ENCODE results near the gene NXPE3. TPM values are rescaled to one million over a fixed set of nuclear protein-coding genes. Genes with fewer than 3 reads are reported as not detected.

NXPE3 gene
- total RNA-seq, 3 donors from 2014 or later, result 13.8 to 14.1 (median 13.8) TPM

DNA sequence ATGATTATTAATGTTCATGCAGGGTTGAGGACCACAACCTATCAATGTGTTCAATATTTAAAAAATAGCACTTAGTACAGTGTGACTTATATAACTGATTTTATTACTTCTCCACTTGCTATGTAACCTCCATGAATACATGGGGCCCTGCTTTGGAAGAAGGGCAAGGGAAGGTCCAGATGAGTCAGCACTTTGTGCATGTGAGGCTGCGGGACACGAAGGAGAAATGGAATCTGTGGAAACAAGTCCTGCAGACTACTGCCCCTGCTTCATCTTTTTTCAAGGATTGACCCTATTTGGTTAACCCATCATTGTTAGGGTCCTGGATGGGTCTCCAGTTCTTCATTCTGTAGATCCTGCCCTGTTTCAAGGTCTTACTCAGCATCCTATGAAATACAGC, 1.6 kb downstream of the NXPE3 start:
- DNase-seq (no peak), ATAC-seq (no peak)
- Mint-ChIP-seq H3K4me1 (ENCODE audit: low read depth) (peaks cover 62% of the 10 kb centered on the region), H3K27me3 (ENCODE audit: low read depth) (no peaks in the 10 kb centered on the region), H3K4me3 (peak overlapping the region; percentile 87), H3K9me3 (no peaks in the 10 kb centered on the region), H3K36me3 (ENCODE audit: insufficient read depth) (peaks cover 19% of the 10 kb centered on the region)

- DNase-seq, result no peak
- Mint-ChIP-seq H3K4me1 (ENCODE audit: low read depth) (peaks cover 66% of the 10 kb centered on the region), H3K4me3 (no peak overlapping the region), H3K36me3 (ENCODE audit: insufficient read depth) (peaks cover 19% of the 10 kb centered on the region), H3K9me3 (no peaks in the 10 kb centered on the region), H3K27me3 (ENCODE audit: low read depth) (no peaks in the 10 kb centered on the region)
- no peak for ATAC-seq
Observed at GRCh38 chr3:101781166-101781565, 2.2 kb downstream of the NXPE3 start.

GRCh38 chr3:101784855-101785613, 6.0 kb downstream of the NXPE3 start:
- no peaks in the 10 kb centered on the region for H3K27me3 Mint-ChIP-seq (ENCODE audit: low read depth)
- peaks cover 33% of the 10 kb centered on the region for H3K36me3 Mint-ChIP-seq (ENCODE audit: insufficient read depth)
- H3K4me3 Mint-ChIP-seq, result peak overlapping the region; percentile 60
- DNase-seq (no peak), ATAC-seq (peak; percentile 64 to 78)
- H3K4me1 Mint-ChIP-seq (ENCODE audit: low read depth), result peaks cover 68% of the 10 kb centered on the region
- no peaks in the 10 kb centered on the region for H3K9me3 Mint-ChIP-seq

DNA sequence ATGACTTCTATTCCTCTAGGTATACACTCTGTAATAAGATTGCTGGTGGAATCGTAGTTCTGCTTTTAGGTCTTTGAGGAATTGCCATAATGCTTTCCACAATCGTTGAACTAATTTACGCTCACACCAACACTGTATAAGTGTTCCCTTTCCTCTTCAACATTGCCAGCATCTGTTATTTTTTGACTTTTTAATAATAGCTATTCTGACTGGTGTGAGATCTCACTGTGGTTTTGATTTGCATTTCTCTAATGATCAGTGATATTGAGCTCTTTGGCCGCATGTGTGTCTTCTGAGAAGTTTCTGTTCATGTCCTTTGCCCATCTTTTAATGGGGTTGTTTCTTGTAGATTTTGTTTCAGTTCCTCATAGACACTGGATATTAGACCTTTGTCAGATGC, 12.8 kb downstream of the NXPE3 start:
- no peak for DNase-seq

DNA sequence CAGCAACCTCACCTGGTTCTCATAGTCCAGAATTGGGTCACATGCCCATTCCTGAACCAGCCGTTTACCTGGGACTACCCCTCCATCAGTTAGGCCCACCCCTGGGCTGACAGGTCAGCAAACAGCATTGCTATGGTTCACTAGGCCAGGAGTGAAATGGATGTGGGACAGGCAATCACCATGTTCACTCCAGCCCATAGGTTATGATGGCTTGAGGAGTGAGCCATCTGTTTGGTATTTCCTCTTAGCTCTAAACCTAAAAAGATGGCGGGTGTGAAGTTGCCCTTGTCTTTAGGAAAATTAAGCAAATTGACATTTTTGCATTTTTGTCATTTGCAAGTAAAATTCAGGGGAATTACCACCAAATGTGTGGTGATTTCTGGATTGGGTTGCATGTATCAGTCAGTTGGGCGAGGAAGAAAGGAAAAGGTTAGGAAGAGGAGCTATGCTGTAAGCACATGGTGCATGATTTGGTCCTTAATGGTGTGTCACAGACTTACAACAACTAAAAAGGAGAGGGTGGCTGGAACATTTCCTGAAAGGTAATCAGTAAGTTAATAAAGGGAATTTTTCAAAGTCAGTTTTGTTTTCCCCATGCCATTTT, 17.2 kb downstream of the NXPE3 start:
- no peak for DNase-seq
- Mint-ChIP-seq H3K9me3 (peaks cover 6% of the 10 kb centered on the region), H3K36me3 (ENCODE audit: insufficient read depth) (peaks cover 59% of the 10 kb centered on the region), H3K27me3 (ENCODE audit: low read depth) (no peaks in the 10 kb centered on the region), H3K4me3 (no peak overlapping the region), H3K4me1 (ENCODE audit: low read depth) (peaks cover 52% of the 10 kb centered on the region)
- ATAC-seq, result no peak

More for the DNA sequence above, 12.8 kb downstream of the NXPE3 start:
- Mint-ChIP-seq H3K27me3 (ENCODE audit: low read depth) (no peaks in the 10 kb centered on the region), H3K9me3 (peaks cover 6% of the 10 kb centered on the region), H3K4me3 (no peak overlapping the region), H3K36me3 (ENCODE audit: insufficient read depth) (peaks cover 60% of the 10 kb centered on the region), H3K4me1 (ENCODE audit: low read depth) (peaks cover 62% of the 10 kb centered on the region)
- no peak for ATAC-seq

- H3K4me3 Mint-ChIP-seq, result no peak overlapping the region
- ATAC-seq, result no peak
- peaks cover 30% of the 10 kb centered on the region for H3K4me1 Mint-ChIP-seq (ENCODE audit: low read depth)
Observed at GRCh38 chr3:101801174-101801573, 22.2 kb downstream of the NXPE3 start.

DNA sequence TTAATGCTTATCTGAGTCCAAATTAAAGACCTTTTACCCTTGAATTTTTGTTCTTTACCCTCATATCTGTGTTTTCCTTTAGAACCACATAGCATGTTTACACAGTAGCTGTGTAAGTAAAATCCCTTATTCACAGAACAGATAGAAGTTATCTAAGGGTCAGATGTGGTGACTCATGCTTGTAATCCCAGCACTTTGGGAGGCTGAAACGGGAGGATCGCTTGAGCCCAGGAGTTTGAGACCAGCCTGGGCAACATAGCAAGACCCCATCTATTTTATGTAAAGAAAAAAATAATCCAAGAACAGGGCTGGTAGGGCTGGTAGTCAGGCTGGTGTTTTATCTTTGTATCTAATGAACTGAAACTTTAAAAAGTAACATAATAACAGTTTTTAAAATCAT, 23.2 kb downstream of the NXPE3 start:
- H3K9me3 Mint-ChIP-seq, result no peaks in the 10 kb centered on the region
- peaks cover 22% of the 10 kb centered on the region for H3K4me1 Mint-ChIP-seq (ENCODE audit: low read depth)
- no peak for DNase-seq
- H3K36me3 Mint-ChIP-seq (ENCODE audit: insufficient read depth), result peaks cover 29% of the 10 kb centered on the region
- ATAC-seq, result no peak
- H3K4me3 Mint-ChIP-seq, result no peak overlapping the region
- H3K27me3 Mint-ChIP-seq (ENCODE audit: low read depth), result no peaks in the 10 kb centered on the region

More at GRCh38 chr3:101801174-101801573, 22.2 kb downstream of the NXPE3 start:
- Mint-ChIP-seq H3K36me3 (ENCODE audit: insufficient read depth) (peaks cover 33% of the 10 kb centered on the region), H3K9me3 (no peaks in the 10 kb centered on the region), H3K27me3 (ENCODE audit: low read depth) (no peaks in the 10 kb centered on the region)
- no peak for DNase-seq

- Mint-ChIP-seq H3K36me3 (ENCODE audit: insufficient read depth) (peaks cover 26% of the 10 kb centered on the region), H3K4me3 (no peak overlapping the region), H3K9me3 (no peaks in the 10 kb centered on the region), H3K4me1 (ENCODE audit: low read depth) (peaks cover 26% of the 10 kb centered on the region), H3K27me3 (ENCODE audit: low read depth) (no peaks in the 10 kb centered on the region)
- DNase-seq, result peak; percentile 21
- ATAC-seq, result peak; percentile 98 to 100
Observed at GRCh38 chr3:101803173-101803782, 24.3 kb downstream of the NXPE3 start.

- Mint-ChIP-seq H3K4me1 (ENCODE audit: low read depth) (peaks cover 27% of the 10 kb centered on the region), H3K27me3 (ENCODE audit: low read depth) (no peaks in the 10 kb centered on the region), H3K36me3 (ENCODE audit: insufficient read depth) (peaks cover 24% of the 10 kb centered on the region), H3K9me3 (no peaks in the 10 kb centered on the region), H3K4me3 (no peak overlapping the region)
- ATAC-seq (no peak), DNase-seq (no peak)
Observed at GRCh38 chr3:101803939-101804338, 24.9 kb downstream of the NXPE3 start.

DNA sequence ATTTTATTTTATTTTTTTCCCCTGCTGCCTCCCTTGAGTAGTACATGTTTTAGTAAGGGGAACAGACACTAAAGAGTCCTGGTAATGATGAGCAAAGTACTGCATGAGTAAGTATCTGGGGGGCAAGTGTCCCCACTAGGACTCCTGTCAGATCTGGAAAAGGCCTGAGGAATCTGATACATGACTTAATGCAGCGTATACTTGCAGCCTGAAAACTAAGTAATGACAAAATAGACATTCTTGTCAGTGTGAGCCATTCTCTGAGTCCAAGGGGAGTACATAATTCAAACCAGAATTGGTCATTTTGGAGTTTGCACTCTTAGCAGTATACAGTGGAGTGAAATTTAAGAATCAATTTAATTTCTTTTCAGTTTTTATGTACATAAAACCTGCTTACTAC, 27.5 kb downstream of the NXPE3 start:
- no peaks in the 10 kb centered on the region for H3K9me3 Mint-ChIP-seq
- H3K36me3 Mint-ChIP-seq (ENCODE audit: insufficient read depth), result peaks cover 16% of the 10 kb centered on the region
- H3K4me1 Mint-ChIP-seq (ENCODE audit: low read depth), result peaks cover 41% of the 10 kb centered on the region

DNA sequence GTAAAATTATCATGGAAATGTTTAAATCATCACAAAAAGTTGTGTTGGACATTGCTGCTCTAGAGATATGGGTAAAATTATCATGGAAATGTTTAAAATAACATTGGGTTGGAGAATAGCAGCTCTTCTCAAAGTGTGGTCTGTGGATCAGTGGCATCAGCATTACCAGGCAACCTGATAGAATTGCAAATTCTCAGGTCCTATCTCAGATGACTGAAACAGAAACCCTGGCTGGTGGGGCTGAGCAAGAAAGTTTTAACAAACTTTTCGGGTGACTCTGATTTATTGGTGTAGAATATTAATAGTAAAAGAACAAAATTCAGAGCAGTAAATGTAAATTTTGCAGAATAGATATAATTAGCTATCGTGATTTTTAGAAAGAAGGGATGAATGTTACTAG, 28.9 kb downstream of the NXPE3 start:
- Mint-ChIP-seq H3K9me3 (no peaks in the 10 kb centered on the region), H3K27me3 (ENCODE audit: low read depth) (no peaks in the 10 kb centered on the region), H3K4me1 (ENCODE audit: low read depth) (peaks cover 44% of the 10 kb centered on the region), H3K4me3 (no peak overlapping the region), H3K36me3 (ENCODE audit: insufficient read depth) (peaks cover 10% of the 10 kb centered on the region)
- ATAC-seq (no peak), DNase-seq (no peak)

More for the DNA sequence above, 27.5 kb downstream of the NXPE3 start:
- Mint-ChIP-seq H3K4me3 (no peak overlapping the region), H3K27me3 (ENCODE audit: low read depth) (no peaks in the 10 kb centered on the region)
- DNase-seq, result no peak
- no peak for ATAC-seq

GRCh38 chr3:101809178-101810021, 30.4 kb downstream of the NXPE3 start:
- H3K4me1 Mint-ChIP-seq (ENCODE audit: low read depth), result peaks cover 43% of the 10 kb centered on the region
- peak; percentile 26 for DNase-seq
- peaks cover 9% of the 10 kb centered on the region for H3K36me3 Mint-ChIP-seq (ENCODE audit: insufficient read depth)
- H3K27me3 Mint-ChIP-seq (ENCODE audit: low read depth), result no peaks in the 10 kb centered on the region
- H3K4me3 Mint-ChIP-seq, result no peak overlapping the region
- ATAC-seq, result peak; percentile 48 to 68
- no peaks in the 10 kb centered on the region for H3K9me3 Mint-ChIP-seq

GRCh38 chr3:101810022-101810418, 31.0 kb downstream of the NXPE3 start:
- ATAC-seq, result no peak
- H3K4me3 Mint-ChIP-seq, result no peak overlapping the region
- peaks cover 46% of the 10 kb centered on the region for H3K4me1 Mint-ChIP-seq (ENCODE audit: low read depth)
- DNase-seq, result no peak
- H3K27me3 Mint-ChIP-seq (ENCODE audit: low read depth), result no peaks in the 10 kb centered on the region
- H3K9me3 Mint-ChIP-seq, result no peaks in the 10 kb centered on the region
- H3K36me3 Mint-ChIP-seq (ENCODE audit: insufficient read depth), result peaks cover 5% of the 10 kb centered on the region

DNA sequence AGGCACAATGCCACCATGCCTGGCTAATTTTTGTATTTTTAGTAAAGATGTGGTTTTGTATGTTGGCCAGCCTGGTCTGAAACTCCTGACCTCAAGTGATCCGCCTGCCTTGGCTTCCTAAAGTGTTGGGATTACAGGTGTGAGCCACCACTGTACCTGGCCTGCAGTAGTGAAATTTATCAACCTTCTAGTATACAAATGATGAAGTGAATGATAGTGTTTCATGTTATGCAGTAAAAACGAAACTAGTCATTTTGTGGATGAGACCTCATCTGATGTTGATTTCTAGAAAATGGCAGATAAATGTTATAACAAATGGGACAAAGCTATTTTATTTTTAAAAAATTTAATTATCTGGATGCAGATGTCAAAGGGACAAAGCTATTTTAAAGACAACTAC, 32.9 kb downstream of the NXPE3 start:
- DNase-seq (no peak), ATAC-seq (no peak)
- Mint-ChIP-seq H3K36me3 (ENCODE audit: insufficient read depth) (peaks cover 3% of the 10 kb centered on the region), H3K4me3 (no peak overlapping the region), H3K4me1 (ENCODE audit: low read depth) (peaks cover 52% of the 10 kb centered on the region), H3K27me3 (ENCODE audit: low read depth) (no peaks in the 10 kb centered on the region), H3K9me3 (no peaks in the 10 kb centered on the region)

Data from activated T-cell treated with anti-CD3 and anti-CD28 coated beads, Interleukin-2, amount 50 U/mL, for 4 hours (primary cell).